Measurements from ENCODE around the gene SELENOK.

DNA sequence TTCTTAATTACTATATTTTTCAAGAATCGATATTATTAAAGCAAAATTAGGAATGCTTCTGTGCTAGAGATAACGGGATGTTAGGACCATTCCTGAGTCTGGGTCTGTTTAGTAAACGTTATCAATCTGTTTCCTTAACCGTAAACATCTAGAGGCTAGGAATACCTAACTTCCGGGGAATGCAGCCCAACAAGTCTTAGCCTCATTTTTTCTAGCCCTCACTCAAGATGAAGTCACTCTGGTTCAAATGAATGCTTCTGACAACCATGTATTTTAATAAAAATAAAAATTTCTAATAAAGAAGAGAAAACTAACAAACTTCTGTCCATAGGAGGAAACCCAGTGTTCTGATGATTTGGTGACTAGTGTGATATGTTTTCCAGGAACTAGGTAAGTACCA lies 11.1 kb upstream of the SELENOK start:
- TF ChIP-seq POLR2AphosphoS5 (IDR thresholded peaks at IDR 0.05; ENCODE audit: borderline replicate concordance, low read depth, low read length) (no peak), EZH2 (IDR thresholded peaks at IDR 0.05) (no peak), FOXP2 (optimal IDR thresholded peaks at IDR 0.05; ENCODE audit: control extremely low read depth, extremely low read length, insufficient read depth) (no peak)

All from SK-N-MC (cell line).